ENCODE measurements around the gene EPB41L4B.

GRCh38 chr9:109228093-109228642 is 92.7 kb downstream of the EPB41L4B start:
- TF ChIP-seq, protein P1, sequence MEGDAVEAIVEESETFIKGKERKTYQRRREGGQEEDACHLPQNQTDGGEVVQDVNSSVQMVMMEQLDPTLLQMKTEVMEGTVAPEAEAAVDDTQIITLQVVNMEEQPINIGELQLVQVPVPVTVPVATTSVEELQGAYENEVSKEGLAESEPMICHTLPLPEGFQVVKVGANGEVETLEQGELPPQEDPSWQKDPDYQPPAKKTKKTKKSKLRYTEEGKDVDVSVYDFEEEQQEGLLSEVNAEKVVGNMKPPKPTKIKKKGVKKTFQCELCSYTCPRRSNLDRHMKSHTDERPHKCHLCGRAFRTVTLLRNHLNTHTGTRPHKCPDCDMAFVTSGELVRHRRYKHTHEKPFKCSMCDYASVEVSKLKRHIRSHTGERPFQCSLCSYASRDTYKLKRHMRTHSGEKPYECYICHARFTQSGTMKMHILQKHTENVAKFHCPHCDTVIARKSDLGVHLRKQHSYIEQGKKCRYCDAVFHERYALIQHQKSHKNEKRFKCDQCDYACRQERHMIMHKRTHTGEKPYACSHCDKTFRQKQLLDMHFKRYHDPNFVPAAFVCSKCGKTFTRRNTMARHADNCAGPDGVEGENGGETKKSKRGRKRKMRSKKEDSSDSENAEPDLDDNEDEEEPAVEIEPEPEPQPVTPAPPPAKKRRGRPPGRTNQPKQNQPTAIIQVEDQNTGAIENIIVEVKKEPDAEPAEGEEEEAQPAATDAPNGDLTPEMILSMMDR (IDR thresholded peaks at IDR 0.05): no peak
- TF ChIP-seq POLR2AphosphoS5 (IDR thresholded peaks at IDR 0.05): no peak
- no peak for TF ChIP-seq POLR2A (IDR thresholded peaks at IDR 0.05; ENCODE audit: low read depth)

Data from esophagus muscularis mucosa (tissue), 3 donors.